ENCODE data around the gene PALM3. TPM values are rescaled to one million over a fixed set of nuclear protein-coding genes. Genes with fewer than 3 reads are reported as not detected.
A peak's percentile ranks its signal among the peaks of the same experiment; 100 is the strongest.

Gene PALM3
- total RNA-seq, 1 donor from 2014 or later, result 0.65 TPM

DNA sequence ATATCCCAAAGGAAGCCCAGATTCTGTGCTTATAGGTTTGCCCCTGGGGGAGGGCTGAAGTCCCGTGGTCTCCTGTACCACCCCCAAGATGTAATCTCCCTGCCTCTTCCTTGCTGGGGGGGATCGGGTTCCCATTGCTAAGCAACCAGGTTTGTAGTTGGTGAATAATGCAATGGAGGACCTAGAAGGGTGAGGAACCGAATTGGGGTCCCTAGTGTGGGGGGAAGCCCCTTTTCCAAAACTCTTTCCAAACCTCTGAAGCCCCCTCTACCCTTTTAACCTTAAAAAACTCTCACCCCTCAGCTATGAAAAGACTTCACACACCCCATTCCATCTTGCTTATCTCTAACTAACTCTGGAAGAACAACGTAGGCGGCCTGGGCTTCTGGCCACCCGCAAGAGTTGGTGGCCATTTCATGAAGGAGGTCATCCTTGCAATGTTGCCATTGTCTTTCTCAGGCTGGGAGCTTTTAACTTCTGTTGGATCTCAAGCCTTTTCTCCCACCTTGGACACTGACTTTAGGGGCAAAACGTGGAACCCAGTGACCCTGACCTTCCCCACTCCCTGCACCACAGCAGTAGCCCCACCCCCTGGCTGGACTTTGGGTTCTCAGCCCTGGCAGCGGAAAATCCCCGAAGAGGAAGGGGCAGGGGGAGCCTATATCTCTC lies 661 bp downstream of the PALM3 start:
- Mint-ChIP-seq H3K4me3 (no peak overlapping the region), H3K27me3 (ENCODE audit: insufficient read depth) (peaks cover 33% of the 10 kb centered on the region), H3K27ac (no peak overlapping the region), H3K9me3 (no peaks in the 10 kb centered on the region), H3K4me1 (ENCODE audit: low read depth) (peaks cover 19% of the 10 kb centered on the region), H3K36me3 (ENCODE audit: low read depth) (no peaks in the 10 kb centered on the region)
- DNase-seq (ENCODE audit: low spot score), result no peak
- intact Hi-C loops (cut with micrococcal nuclease), result no loop called here

DNA sequence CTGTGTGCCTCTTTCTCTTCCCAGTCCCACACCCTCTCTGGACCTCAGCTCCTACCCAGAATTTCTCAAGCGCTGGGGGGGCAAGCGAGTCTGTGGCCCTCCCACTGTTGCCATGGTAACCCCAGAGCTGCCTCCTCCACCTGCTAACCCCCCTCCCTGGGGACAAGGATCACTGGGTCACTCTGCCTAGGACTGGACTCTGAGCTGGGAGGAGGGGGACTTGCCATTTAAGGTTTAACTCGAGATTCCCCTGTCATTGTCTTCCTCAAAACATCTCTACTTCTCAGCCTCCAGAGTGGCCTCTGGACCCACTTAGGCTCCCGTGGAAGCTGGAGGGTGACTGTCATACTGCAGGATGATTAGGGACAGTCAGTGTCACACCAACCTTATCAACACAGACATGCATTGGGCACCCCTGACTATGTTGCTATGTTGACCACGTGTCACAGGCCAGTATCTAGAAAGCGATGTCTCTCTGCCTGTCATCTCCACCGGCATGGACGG lies 2.2 kb downstream of the PALM3 start:
- H3K36me3 Mint-ChIP-seq (ENCODE audit: low read depth), result no peaks in the 10 kb centered on the region
- H3K4me1 Mint-ChIP-seq (ENCODE audit: low read depth), result peaks cover 19% of the 10 kb centered on the region
- no peak overlapping the region for H3K27ac Mint-ChIP-seq
- H3K9me3 Mint-ChIP-seq, result no peaks in the 10 kb centered on the region
- no peak overlapping the region for H3K4me3 Mint-ChIP-seq
- intact Hi-C loops (cut with micrococcal nuclease), result loop anchor here (1.0 kb wide), 1 partner anchor 10 kb away; no protein-coding TSS in a partner anchor
- DNase-seq (ENCODE audit: low spot score), result no peak
- peaks cover 37% of the 10 kb centered on the region for H3K27me3 Mint-ChIP-seq (ENCODE audit: insufficient read depth)

DNA sequence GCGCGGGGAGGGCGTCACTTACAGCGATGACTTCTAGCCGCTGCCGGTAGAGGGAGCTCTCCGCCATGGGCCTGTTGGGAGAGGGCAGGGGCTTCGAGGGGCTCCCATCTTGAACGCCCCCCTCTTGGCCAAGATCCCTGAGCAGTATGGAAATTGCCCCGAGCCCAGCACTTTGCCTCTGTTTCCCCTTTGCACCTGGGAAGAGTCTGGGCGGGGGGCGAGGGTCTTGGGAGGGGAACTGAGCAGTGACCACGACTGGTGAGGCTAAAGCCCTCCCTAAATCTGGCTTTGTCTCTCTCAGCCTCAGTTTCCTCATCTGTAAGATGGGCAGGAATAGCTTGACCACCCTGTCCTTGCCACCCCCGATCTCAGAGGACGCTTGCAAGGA lies 2.8 kb downstream of the PALM3 start:
- Mint-ChIP-seq H3K4me1 (ENCODE audit: low read depth) (peaks cover 19% of the 10 kb centered on the region), H3K27me3 (ENCODE audit: insufficient read depth) (peaks cover 37% of the 10 kb centered on the region), H3K27ac (no peak overlapping the region), H3K4me3 (peak overlapping the region; percentile 54), H3K9me3 (no peaks in the 10 kb centered on the region), H3K36me3 (ENCODE audit: low read depth) (peaks cover 2% of the 10 kb centered on the region)
- intact Hi-C loops (cut with micrococcal nuclease), result no loop called here
- DNase-seq (ENCODE audit: low spot score), result peak; percentile 29

DNA sequence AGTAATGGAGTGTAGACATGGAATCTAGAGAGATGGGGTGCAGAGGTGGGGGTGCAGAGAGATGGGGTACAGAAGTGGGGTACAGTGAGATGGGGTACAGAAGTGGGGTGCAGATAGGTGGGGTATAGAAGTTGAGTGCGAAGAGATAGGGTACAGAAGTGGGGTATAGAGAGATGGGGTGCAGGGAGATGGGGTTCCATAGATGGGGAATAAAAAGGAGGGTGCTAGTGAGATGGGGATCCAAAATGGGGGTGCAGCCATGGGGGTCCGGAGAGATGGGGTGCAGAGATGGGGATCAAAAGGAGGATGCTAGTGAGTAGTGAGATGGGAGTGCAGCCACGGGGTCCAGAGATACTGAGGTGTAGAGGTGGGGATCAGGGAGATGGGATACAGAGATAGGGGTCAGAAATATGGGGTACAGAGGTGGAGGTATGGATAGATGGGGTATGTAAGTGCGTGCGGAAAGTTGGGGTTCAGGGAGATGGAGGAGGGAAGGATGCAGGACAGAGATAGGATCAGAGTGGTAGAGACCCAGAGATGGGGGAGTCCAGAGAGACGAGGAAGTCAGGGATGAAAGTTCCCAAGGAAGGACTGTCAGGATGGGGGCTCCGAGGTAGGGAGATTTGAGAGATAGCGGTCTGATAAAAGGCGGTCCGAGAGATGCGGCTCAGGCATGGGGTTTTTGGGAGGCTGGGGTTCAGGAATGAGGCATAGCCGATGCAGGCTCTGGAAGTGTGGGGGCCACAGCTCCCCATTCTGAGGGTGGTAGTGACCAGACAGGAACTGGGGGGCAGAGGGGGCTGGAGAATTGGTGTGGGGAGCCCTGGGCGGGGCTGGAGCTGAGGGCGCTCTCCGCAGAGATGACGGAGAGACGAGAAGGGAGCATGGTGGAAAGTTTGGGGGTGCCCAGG lies 3.4 kb downstream of the PALM3 start:
- peaks cover 5% of the 10 kb centered on the region for H3K36me3 Mint-ChIP-seq (ENCODE audit: low read depth)
- intact Hi-C loops (cut with micrococcal nuclease), result no loop called here

DNA sequence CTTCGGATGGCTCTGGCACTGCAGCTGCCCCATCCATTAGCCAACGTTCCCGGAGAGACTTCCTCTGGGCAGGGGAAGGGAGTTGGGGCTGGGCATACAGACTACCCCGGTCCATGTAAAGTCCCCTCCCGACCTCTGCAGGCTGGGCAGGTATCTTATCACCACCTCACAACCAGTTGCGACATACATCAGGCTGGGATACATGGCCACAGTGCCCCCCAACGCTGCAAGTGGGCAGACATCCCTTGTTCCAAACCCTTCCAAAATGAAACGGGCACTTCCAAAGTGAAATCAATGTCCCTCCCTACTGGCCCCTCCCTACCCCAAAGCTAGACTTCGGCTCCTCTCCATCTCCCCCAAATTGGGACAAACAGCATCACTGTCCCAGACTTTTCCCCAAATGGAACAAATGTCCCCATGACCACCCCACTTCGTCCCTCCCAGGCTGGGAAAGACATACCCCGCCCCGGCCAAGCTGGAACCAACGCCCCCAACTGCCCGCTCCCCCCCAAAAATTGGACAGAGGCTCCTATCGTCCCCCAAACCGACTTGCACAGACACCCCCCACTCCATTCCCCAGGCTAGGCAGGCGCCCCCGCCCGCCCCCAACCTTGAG lies 5.0 kb downstream of the PALM3 start:
- Mint-ChIP-seq H3K9me3 (peaks cover 4% of the 10 kb centered on the region), H3K4me3 (peak overlapping the region; percentile 30)
- intact Hi-C loops (cut with micrococcal nuclease), result no loop called here

More for the DNA sequence above, 3.4 kb downstream of the PALM3 start:
- Mint-ChIP-seq H3K4me1 (ENCODE audit: low read depth) (peaks cover 19% of the 10 kb centered on the region), H3K4me3 (peak overlapping the region; percentile 54), H3K27ac (no peak overlapping the region), H3K27me3 (ENCODE audit: insufficient read depth) (peaks cover 40% of the 10 kb centered on the region), H3K9me3 (no peaks in the 10 kb centered on the region)
- DNase-seq (ENCODE audit: low spot score), result no peak

DNA sequence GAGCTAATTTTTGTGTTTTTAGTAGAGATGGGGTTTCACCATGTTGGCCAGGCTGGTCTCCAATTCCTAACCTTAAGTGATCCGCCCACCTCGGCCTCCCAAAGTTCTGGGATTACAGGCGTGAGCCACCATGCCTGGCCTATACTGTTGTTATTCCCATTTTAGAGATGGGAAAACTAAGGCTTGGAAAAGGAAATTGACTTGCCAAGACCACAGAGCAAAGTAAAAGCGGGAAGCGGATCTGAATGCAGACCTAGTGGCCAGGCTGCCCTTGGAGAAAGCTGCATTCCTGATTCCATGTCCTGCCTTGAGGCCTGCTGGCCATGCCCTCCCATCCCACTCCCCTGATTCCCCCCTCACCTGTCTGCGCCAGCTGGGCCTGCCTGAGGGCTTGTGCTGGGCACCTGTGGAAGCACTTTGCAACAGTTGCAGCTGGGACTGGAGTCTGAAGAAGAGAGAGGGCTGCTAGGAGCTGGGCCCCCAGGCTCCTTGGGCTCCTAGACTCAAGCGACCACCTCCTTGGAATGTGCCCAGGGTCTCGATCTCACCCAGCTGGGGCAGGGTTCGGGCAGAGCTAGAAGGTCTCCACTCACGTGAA lies 5.7 kb downstream of the PALM3 start:
- no peak overlapping the region for H3K27ac Mint-ChIP-seq

More for the DNA sequence above, 5.0 kb downstream of the PALM3 start:
- H3K4me1 Mint-ChIP-seq (ENCODE audit: low read depth), result peaks cover 19% of the 10 kb centered on the region
- DNase-seq (ENCODE audit: low spot score), result no peak
- H3K27me3 Mint-ChIP-seq (ENCODE audit: insufficient read depth), result peaks cover 38% of the 10 kb centered on the region
- no peak overlapping the region for H3K27ac Mint-ChIP-seq
- H3K36me3 Mint-ChIP-seq (ENCODE audit: low read depth), result peaks cover 17% of the 10 kb centered on the region

DNA sequence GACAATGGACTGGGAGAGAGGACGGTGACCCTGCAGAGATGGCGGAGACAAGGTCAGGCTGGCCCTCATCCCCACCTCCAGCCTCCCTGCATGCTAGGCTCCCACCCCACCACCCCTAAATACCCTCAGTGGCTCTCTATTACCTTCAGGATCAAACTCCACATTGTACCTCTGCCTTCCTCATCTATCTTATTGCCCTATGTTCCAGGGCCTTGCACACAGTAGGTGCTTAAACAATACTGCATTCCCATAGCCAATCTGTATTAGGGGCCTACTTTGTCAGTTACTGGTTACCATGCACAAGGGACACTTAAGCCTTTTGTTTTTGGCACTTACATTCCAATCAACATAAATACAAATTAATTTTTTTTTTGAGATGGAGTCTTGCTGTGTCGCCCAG lies 6.5 kb downstream of the PALM3 start:
- no peak for DNase-seq (ENCODE audit: low spot score)
- intact Hi-C loops (cut with micrococcal nuclease), result no loop called here
- Mint-ChIP-seq H3K4me1 (ENCODE audit: low read depth) (peaks cover 19% of the 10 kb centered on the region), H3K9me3 (peaks cover 4% of the 10 kb centered on the region), H3K4me3 (no peak overlapping the region), H3K36me3 (ENCODE audit: low read depth) (peaks cover 27% of the 10 kb centered on the region), H3K27ac (no peak overlapping the region), H3K27me3 (ENCODE audit: insufficient read depth) (peaks cover 33% of the 10 kb centered on the region)

More for the DNA sequence above, 5.7 kb downstream of the PALM3 start:
- intact Hi-C loops (cut with micrococcal nuclease), result no loop called here
- peaks cover 4% of the 10 kb centered on the region for H3K9me3 Mint-ChIP-seq
- peaks cover 21% of the 10 kb centered on the region for H3K36me3 Mint-ChIP-seq (ENCODE audit: low read depth)
- H3K27me3 Mint-ChIP-seq (ENCODE audit: insufficient read depth), result peaks cover 36% of the 10 kb centered on the region
- H3K4me3 Mint-ChIP-seq, result no peak overlapping the region
- peaks cover 19% of the 10 kb centered on the region for H3K4me1 Mint-ChIP-seq (ENCODE audit: low read depth)
- no peak for DNase-seq (ENCODE audit: low spot score)

DNA sequence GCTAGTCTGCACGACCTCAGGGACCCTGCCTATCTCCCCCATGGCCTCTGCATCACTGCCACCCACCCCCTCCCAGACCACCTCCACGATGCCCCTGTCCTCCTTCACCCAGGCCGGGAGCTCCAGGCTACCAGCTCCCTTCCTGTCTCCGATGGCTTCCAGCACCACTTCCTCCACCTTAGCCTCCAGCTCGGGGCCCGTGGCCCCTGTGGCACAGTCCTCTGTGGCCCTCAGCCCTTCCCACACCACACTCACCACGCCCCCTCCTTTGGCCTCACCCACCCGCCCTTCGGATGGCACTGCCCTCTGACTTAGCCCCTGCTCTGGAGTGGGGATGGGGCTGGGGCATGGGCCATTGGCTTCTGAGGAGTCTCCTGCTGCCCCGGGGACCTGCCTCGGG lies 7.2 kb downstream of the PALM3 start:
- DNase-seq (ENCODE audit: low spot score), result no peak
- Mint-ChIP-seq H3K27me3 (ENCODE audit: insufficient read depth) (peaks cover 29% of the 10 kb centered on the region), H3K36me3 (ENCODE audit: low read depth) (peaks cover 34% of the 10 kb centered on the region), H3K4me1 (ENCODE audit: low read depth) (peaks cover 16% of the 10 kb centered on the region), H3K4me3 (no peak overlapping the region), H3K9me3 (peaks cover 4% of the 10 kb centered on the region), H3K27ac (no peak overlapping the region)
- intact Hi-C loops (cut with micrococcal nuclease), result no loop called here

DNA sequence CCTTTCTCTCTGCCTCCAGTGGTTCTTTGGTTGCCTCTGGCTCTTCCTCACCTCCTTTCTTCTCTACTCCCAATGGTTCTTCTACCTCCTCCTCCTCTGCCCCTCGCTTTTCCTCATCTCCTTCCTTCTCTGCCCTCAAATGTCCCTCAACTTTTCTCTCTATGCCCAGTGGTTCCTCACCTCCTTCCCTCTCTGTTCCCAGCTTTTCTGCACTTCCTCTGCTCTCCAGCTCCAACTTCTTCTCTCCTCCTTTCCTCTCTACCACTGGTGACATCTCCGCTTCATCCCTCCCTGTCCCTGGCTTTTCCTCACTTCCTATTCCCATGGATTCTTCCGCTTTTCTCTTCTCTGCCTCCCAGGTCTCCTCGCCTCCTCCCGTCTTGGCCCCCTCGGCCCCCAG lies 7.8 kb downstream of the PALM3 start:
- Mint-ChIP-seq H3K27ac (peak overlapping the region; percentile 84), H3K4me3 (no peak overlapping the region), H3K9me3 (peaks cover 4% of the 10 kb centered on the region), H3K36me3 (ENCODE audit: low read depth) (peaks cover 36% of the 10 kb centered on the region), H3K27me3 (ENCODE audit: insufficient read depth) (peaks cover 25% of the 10 kb centered on the region), H3K4me1 (ENCODE audit: low read depth) (peaks cover 14% of the 10 kb centered on the region)
- no peak for DNase-seq (ENCODE audit: low spot score)
- intact Hi-C loops (cut with micrococcal nuclease), result no loop called here

DNA sequence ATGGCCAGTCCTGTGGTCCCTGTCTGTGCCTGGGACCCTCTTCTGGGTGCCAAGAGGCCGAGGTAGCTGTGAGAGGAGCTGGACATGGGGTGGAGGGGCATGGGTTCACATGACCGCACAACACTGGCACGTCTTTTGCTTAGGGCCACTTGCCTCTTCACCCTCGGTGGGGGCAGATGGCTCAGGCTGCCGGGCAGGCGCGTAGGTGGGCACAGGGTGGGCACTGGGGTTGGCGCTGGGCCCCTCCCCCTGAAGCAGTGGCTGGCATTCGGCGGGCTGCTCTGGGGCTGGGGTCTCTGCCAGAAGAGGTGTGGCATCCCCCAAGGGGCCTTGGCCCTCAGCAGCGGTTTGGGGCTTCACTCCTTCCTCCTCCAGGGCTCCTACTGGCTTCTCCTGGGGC lies 8.4 kb downstream of the PALM3 start:
- intact Hi-C loops (cut with micrococcal nuclease), result no loop called here
- H3K4me1 Mint-ChIP-seq (ENCODE audit: low read depth), result peaks cover 12% of the 10 kb centered on the region
- no peak overlapping the region for H3K4me3 Mint-ChIP-seq
- peaks cover 19% of the 10 kb centered on the region for H3K27me3 Mint-ChIP-seq (ENCODE audit: insufficient read depth)
- no peak for DNase-seq (ENCODE audit: low spot score)
- no peak overlapping the region for H3K27ac Mint-ChIP-seq
- H3K36me3 Mint-ChIP-seq (ENCODE audit: low read depth), result peaks cover 40% of the 10 kb centered on the region
- H3K9me3 Mint-ChIP-seq, result peaks cover 4% of the 10 kb centered on the region

DNA sequence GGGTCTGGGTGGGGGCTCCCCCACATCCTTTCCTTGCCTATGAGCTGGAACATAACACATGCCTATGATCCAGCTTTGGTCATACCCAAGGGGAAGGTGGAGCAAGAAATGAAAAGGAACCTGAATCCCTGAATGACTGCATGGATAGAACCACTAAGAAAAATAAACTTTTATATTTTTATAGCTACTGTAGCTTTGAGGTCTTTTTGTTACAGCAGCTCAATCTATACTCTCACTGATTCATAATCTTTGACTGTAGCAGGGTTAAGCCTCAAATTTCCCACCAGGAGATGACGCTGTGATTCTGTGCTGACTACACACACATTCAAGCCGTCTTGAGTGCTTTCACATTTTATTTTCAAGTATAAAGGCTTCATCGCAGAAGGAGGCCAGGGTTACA lies 8.8 kb downstream of the PALM3 start:
- H3K27me3 Mint-ChIP-seq (ENCODE audit: insufficient read depth), result peaks cover 14% of the 10 kb centered on the region
- H3K27ac Mint-ChIP-seq, result no peak overlapping the region
- intact Hi-C loops (cut with micrococcal nuclease), result no loop called here
- peaks cover 11% of the 10 kb centered on the region for H3K4me1 Mint-ChIP-seq (ENCODE audit: low read depth)
- H3K4me3 Mint-ChIP-seq, result no peak overlapping the region
- peaks cover 41% of the 10 kb centered on the region for H3K36me3 Mint-ChIP-seq (ENCODE audit: low read depth)
- DNase-seq (ENCODE audit: low spot score), result no peak
- peaks cover 4% of the 10 kb centered on the region for H3K9me3 Mint-ChIP-seq

DNA sequence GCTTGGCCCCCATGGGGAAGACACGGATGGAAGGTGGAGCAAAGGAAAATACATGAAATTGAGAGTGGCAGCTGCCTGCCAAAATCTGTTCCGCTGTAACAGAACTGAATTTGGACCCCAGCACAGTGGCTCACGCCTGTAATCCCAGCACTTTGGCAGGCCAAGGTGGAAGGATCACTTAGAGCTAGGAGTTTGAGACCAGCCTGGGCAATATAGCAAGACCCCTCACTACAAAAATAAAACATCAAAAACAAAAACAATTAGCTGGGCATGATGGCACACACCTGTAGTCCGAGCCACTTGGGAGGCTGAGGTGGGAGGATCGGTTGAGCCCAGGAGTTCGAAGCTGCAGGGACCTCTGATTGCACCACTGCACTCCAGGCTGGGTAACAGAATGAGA lies 9.4 kb downstream of the PALM3 start:
- Mint-ChIP-seq H3K27ac (no peak overlapping the region), H3K36me3 (ENCODE audit: low read depth) (peaks cover 41% of the 10 kb centered on the region), H3K4me3 (no peak overlapping the region), H3K9me3 (peaks cover 4% of the 10 kb centered on the region), H3K27me3 (ENCODE audit: insufficient read depth) (peaks cover 9% of the 10 kb centered on the region), H3K4me1 (ENCODE audit: low read depth) (peaks cover 7% of the 10 kb centered on the region)
- no peak for DNase-seq (ENCODE audit: low spot score)
- intact Hi-C loops (cut with micrococcal nuclease), result no loop called here
